KMS-11 (cell line): Measurements from ENCODE around the gene TBL2.

ENCODE experiments used
- H2AFZ ChIP-seq: fragments of 200-600 bp; sonication (generic); 2 replicates; pipeline ENCODE4 v1.6.1; 2016; ENCODE audit warnings: antibody characterized with exemption, mixed run types, low read depth
- H3K27ac ChIP-seq: fragments of 200-600 bp; sonication (generic); 2 replicates; pipeline ENCODE4 v1.6.1; 2016; ENCODE audit warnings: mild to moderate bottlenecking, mixed run types
- H3K27me3 ChIP-seq: fragments of 200-600 bp; sonication (generic); 2 replicates; pipeline ENCODE4 v1.6.1; 2017; ENCODE audit warnings: mild to moderate bottlenecking, low read depth, mixed run types, moderate library complexity; ENCODE audit not compliant: insufficient read depth
- H3K36me3 ChIP-seq: fragments of 200-600 bp; sonication (generic); 2 replicates; pipeline ENCODE4 v1.6.1; 2017; ENCODE audit warnings: mild to moderate bottlenecking, mixed run types; ENCODE audit not compliant: insufficient read depth
- H3K4me1 ChIP-seq: fragments of 200-600 bp; sonication (generic); 2 replicates; pipeline ENCODE4 v1.6.1; 2016; ENCODE audit warnings: mild to moderate bottlenecking, low read depth, mixed run types; ENCODE audit not compliant: poor library complexity, severe bottlenecking
- H3K4me2 ChIP-seq: fragments of 200-600 bp; sonication (generic); 2 replicates; pipeline ENCODE4 v1.7.0; 2016; ENCODE audit warnings: mild to moderate bottlenecking, mixed run types
- H3K4me3 ChIP-seq: fragments of 200-600 bp; sonication (generic); IDR thresholded peaks from 2 replicates; pipeline ENCODE4 v1.6.1; 2017; ENCODE audit warnings: low read depth, low read length, mixed read lengths; ENCODE audit not compliant: insufficient read depth
- H3K79me2 ChIP-seq: fragments of 200-600 bp; sonication (generic); 2 replicates; pipeline ENCODE4 v1.6.1; 2016; ENCODE audit warnings: low read depth, mixed run types; ENCODE audit not compliant: insufficient read depth
- H3K9ac ChIP-seq: fragments of 200-600 bp; sonication (generic); 2 replicates; pipeline ENCODE4 v1.6.1; 2016; ENCODE audit warnings: mild to moderate bottlenecking, mixed run types
- H4K20me1 ChIP-seq: fragments of 200-600 bp; sonication (generic); 2 replicates; pipeline ENCODE4 v1.6.1; 2016; ENCODE audit warnings: mild to moderate bottlenecking, mixed run types; ENCODE audit not compliant: insufficient read depth
- CTCF ChIP-seq: fragments of 200-600 bp; sonication (generic); conservative IDR thresholded peaks from 2 replicates; pipeline ENCODE4 v1.6.1; 2017; ENCODE audit warnings: low read depth, mild to moderate bottlenecking, antibody characterized with exemption, low read length, moderate library complexity, mixed read lengths

TBL2 gene

DNA sequence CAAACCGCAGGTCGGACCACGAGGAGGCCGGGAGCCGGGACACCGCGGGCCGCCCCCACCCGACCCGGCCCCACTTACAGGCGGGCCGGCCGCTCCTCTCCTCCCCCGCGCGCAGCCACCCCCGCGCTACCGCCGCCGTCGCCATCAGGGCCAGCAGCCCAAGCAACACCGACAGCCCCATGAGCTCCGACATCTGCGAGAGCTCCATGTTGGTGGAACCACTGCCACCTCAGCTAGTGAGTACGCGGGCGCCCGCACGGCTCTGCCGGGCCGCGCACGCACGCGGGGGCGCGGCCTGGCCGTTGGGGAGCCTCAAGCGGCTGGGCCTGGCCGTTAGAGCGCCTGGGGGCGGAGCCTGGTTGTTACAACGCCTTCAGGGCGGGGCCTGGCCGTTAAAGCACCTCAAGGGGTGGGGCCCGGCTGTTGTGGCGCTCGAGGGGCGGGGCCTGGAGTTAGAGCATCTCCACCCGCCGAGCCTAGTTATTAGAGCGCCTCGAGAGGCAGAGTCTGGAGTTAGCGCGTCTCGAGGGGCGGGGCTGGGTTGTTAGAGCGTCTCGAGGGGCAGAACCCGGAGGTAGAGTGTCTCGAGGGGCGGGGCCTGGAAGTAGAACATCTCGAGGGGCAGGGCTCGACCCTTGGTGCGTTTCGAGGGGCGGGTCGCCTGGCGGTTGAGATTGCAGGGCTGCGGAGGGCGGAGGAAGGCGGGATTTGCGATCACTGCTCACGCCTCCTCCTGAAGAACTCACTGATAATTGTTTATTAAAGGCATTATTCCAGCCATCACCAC, at the start of gene TBL2:
Gene TBL2, minus strand, starts transcription at position 238 of the 787 bp plus-strand sequence. Its CDS starts 30 bp downstream, at position 208.
- Histone ChIP-seq H3K27ac (peak within 1 kb of the TSS; percentile 78), H2AFZ (peak within 1 kb of the TSS; percentile 78), H3K4me1 (peaks cover 25% of the 10 kb centered on the region), H3K27me3 (no peaks in the 10 kb centered on the region), H3K4me3 (no peak within 1 kb of the TSS), H3K36me3 (peaks cover 9% of the 10 kb centered on the region; the same call in 1 of the 2 replicates), H3K79me2 (peaks cover 35% of the 10 kb centered on the region), H3K9ac (peak within 1 kb of the TSS; percentile 99), H3K4me2 (peak within 1 kb of the TSS; percentile 77), H4K20me1 (no peaks in the 10 kb centered on the region)
- TF ChIP-seq CTCF, result no peak

DNA sequence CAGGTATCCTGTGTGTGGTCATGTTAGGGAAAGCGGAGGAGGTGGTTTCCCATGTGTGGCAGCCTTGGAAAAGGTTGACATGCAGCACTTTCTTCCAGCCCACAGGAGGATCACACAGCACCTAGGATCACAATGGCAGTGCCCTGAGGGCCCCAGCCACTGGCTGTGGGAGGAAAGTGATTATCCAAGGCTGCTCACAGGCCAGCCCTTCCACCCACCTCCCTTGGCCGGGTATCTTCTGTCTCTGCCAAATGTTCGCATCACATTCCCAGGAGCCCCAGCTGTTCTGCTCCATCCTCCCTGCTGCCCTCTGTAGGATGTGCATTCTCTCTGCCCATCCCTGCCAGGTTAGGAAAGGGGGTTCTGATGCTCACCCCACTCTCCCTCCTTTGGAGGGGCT, 48.4 kb upstream of the TBL2 start:
- Histone ChIP-seq H3K9ac (no peak overlapping the region), H3K4me2 (no peak overlapping the region), H3K27me3 (peaks cover 30% of the 10 kb centered on the region)

DNA sequence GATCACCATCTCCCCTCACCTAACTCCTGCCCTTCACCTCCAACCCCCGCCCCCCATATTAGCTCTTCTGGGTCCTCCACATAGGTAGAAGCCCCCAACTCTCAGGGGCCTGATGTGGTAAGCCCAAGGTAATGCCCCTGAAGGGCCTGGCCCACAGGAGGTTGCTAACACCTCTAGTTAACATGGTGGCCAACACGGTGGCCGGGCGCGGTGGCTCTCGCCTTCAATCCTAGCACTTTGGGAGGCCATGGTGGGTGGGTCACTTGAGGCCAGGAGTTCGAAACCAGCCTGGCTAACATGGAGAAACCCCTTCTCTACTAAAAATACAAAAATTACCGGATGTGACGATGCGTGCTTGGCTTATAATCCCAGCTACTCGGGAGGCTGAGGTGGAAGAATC, 46.9 kb upstream of the TBL2 start:
- Histone ChIP-seq H3K4me3 (no peak overlapping the region), H3K4me1 (no peaks in the 10 kb centered on the region), H3K36me3 (no peaks in the 10 kb centered on the region), H3K27ac (no peak overlapping the region), H3K9ac (no peak overlapping the region), H3K4me2 (no peak overlapping the region), H4K20me1 (no peaks in the 10 kb centered on the region), H2AFZ (no peak overlapping the region), H3K27me3 (peaks cover 27% of the 10 kb centered on the region), H3K79me2 (no peaks in the 10 kb centered on the region)
- TF ChIP-seq CTCF, result no peak

More for the DNA sequence above, 48.4 kb upstream of the TBL2 start:
- no peaks in the 10 kb centered on the region for H3K4me1 ChIP-seq
- no peaks in the 10 kb centered on the region for H3K79me2 ChIP-seq
- H3K27ac ChIP-seq, result no peak overlapping the region
- no peak overlapping the region for H2AFZ ChIP-seq
- H3K36me3 ChIP-seq, result no peaks in the 10 kb centered on the region
- no peak for TF ChIP-seq CTCF
- no peaks in the 10 kb centered on the region for H4K20me1 ChIP-seq
- no peak overlapping the region for H3K4me3 ChIP-seq

DNA sequence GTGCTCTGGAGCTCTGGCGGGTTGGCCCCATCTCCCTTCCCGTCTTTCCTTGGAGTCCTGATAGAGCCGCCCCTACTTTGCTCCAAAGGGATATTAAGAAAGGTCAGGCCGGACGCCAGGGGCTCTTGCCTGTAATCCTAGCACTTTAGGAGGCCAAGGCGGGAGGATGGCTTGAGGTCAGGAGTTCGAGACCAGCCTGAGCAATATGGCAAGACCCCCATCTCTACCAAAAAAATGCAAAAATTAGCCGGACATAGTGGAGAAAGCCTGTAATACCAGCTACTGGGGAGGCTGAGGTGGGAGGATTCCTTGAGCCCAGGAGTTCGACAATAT, 46.3 kb upstream of the TBL2 start:
- no peak overlapping the region for H3K27ac ChIP-seq
- no peak overlapping the region for H3K4me2 ChIP-seq
- H3K27me3 ChIP-seq, result peaks cover 26% of the 10 kb centered on the region
- TF ChIP-seq CTCF, result no peak
- H3K4me1 ChIP-seq, result no peaks in the 10 kb centered on the region
- no peak overlapping the region for H2AFZ ChIP-seq
- H3K36me3 ChIP-seq, result no peaks in the 10 kb centered on the region
- H3K79me2 ChIP-seq, result no peaks in the 10 kb centered on the region
- H3K9ac ChIP-seq, result no peak overlapping the region
- no peak overlapping the region for H3K4me3 ChIP-seq
- no peaks in the 10 kb centered on the region for H4K20me1 ChIP-seq
